Fibroblast of skin of right quadriceps (primary cell): ENCODE data around the gene KIZ.
A peak's percentile ranks its signal among the peaks of the same experiment; 100 is the strongest.

Source experiments
- DNase-seq: peaks from one replicate; pipeline ENCODE4 v3.0.0-alpha.2; 2013

The KIZ gene

DNA sequence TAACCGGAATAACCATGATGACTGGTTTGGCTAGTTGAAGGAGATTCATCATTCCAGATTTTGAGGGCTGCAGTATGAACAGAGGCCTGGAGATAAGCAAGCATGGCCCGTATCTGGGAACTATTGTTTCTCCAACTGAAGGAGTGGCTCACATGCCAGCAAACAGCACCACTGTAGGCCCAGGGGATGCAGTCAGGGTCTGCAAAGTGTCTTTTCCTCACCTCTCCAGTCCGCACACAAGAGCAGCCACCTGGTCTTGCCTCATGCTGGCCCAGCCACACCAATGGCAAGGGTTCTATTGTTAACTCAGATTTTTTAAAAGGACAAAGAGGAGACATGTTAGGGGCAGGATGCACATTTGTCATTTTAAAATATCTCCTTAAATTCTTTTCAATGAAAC is 55.1 kb downstream of the KIZ start:
- no peak for DNase-seq

DNA sequence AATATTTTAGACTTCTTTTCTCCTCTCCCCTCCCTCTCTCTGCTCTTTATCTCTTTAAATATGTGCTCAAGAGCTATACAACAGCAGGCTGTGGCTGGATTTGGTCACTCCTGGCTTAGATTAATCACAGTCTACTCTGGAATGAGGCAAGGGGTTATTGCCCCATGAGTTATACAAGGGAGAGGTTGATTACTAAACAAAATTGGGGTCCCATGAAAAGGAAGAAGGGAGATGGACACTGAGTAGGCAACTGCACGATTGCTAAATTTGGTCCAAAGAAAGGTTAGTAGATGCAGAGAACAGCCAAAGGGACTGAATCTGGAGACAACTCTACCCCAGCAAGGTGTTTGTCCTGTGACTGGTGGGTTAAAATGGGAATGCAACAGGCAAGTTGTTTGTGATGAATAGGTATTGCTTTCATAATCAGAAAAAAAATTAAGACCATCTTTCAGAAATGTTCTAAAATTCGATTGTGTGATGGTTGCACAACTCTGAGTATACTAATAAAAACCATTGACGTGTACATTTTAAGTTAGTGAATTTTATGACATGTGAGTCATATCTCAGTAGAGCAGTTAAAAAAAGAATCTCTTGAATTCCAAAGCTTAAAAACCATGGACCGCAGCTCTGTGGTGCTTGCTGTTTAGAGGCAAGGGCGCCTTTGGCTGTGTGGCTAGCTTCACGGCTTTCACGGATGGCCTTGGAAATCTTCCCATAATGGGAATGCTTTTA is 57.1 kb downstream of the KIZ start:
- DNase-seq = peak; percentile 97

- DNase-seq = peak; percentile 59
These were observed 57.8 kb downstream of the KIZ start for GRCh38 chr20:21183722-21184121.

- peak; percentile 63 for DNase-seq
These were observed 58.9 kb downstream of the KIZ start for GRCh38 chr20:21184819-21185218.

DNA sequence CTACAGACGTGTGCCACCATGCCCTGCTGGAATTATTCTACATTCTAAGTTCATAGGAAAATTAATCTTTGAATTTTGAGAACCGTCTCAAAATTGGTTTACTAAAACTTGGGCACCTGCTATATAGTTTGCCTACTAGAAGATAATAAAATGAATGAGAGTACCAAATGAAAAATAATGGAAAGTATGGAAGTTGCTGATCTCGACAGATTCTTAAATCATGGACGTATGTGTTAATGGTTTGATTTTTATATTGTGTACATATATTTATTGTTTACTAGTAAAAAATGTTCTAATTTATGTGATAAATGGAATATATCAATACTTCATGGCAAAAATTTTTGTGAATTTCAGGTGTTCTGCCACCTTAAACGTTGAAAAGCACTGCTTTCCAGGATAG is 60.0 kb downstream of the KIZ start:
- no peak for DNase-seq

DNA sequence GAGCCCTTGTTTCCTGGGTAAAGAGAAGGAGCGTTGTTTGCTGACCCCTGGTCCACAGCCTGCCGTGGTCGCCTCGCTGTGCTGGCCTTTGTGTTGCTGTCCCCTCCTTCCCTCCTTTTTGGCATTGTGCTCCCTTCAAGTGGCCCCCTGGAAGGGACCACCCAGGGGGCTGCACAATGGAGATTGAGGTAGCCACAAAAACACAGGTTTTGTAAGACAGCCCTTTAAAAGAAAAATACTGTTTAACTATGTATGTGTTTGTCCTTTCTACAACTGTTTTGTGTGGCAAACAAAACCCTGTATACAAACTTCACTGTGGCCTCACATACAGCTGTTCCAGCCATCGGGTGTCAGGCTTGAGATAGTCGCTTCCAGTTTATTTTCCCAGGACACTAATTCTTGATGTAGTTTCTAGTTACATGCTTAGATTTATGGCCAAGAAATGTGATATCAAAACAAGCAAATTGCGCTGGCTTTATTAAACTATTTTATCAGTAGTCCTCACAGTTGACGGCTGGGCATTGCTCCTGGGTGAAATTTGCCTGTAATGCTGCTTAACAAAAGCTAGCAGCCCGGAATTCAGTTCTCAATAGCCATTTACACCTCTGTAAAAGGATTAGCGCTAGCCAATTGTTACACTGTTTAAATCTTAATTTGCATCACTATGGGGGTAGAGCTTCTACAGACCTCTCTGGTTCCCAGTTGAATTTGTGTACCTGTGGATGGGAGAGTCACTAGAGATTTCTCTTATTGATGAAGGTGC is 64.1 kb downstream of the KIZ start:
- DNase-seq = no peak

DNA sequence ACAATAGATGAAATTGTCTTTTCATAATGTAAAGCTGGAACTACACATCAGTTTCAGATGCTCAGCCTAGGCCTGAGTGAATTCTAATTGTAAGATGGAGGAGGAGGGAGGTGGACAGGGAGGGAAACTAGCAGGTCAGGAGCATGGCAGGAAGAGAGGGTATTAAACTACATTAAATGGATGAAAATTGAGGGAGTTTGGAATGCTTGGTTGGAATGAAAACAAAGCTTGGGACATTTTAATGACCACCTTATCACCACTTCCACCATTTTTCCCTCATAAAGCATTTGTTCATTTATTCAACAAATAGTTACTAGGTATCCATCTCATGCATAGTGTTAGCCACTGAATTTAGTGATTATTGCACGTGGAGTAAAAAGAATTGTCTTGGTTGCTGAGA is 65.0 kb downstream of the KIZ start:
- DNase-seq = no peak

GRCh38 chr20:21191839-21192238 is 66.0 kb downstream of the KIZ start:
- DNase-seq = no peak

DNA sequence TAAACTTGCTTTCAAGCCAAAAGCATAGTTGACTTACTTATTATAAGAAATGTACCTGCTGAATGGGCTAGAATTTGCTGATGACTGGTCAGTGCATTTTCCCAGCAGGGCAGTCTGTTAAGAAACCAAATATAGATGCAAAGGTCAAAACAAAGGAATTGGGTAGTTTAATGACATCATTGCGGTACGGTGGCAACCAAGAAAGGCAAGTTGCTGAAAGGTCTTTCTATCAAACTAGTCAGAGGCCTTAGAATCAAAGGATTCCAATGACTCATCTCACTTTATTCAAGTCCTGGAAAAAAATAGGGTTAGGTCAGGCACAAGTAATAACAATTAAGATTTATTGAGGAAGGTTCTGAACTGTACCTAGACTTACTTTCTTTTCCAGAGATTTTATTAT is 76.4 kb downstream of the KIZ start:
- DNase-seq = peak; percentile 8

DNA sequence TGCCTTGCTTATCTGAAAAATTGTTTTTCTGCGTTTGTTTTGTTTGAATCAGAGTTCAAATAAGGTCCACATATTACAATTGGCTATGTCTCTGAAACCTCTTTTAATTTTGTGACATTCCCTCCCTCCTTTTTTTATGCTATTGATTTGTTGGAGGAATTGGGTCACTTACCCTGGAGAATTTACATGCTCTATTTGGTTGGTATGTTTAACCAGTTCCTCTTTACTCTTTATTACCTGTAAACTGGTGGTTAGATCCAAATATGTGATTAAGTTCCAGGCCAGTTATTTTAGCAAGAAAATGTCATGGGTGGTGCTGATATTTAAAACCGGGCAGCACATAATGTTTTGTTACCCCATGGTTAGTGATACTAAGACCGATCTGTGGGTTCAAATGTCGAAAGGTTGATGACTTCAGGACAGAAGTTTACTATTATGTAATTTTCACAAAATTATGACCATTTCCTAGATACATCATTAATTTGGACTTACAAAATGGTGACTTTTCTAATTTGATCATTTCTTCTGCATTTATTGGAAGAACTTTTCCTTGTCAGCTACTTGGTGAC is 77.3 kb downstream of the KIZ start:
- no peak for DNase-seq

GRCh38 chr20:21206584-21206983 is 80.7 kb downstream of the KIZ start:
- DNase-seq = no peak

DNA sequence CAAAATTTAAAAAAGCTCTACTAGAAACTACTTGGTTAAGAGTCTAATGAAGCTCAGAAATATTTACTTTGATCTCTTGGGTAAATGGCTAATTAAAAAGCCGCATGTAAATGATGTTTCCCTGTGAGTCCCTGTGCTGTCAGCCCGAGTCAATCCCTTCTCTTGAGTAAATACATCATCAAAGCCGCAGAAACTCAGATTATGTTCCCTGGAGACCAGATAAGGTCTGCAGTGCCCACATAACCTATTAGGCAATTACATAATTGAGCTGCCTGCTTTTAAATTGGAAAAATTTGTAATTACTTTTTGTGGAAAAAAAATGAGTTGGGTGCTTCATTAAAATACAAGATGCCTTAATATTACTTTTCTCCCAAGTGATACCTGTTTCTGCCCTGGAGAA is 83.1 kb downstream of the KIZ start:
- DNase-seq = no peak

GRCh38 chr20:21209668-21210067 is 83.8 kb downstream of the KIZ start:
- no peak for DNase-seq

DNA sequence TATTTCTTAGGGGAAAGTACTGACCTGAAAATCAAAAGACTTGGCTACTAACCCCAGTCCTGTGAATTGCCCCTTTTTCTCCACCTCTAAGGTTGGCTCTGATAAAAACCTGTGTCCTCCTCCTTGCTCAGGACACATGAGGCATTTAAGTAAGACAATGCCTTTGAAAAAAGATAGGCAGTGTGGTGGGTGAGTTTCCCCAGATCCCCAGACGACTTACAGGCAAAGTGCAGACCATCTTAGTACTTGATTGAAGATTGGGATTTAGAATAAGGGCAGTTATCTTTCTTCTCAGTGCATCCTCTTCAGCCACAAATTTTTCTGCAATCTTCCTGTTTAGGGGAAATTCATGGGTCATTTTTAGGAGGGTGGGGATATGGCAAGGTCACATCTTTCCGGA is 87.8 kb downstream of the KIZ start:
- no peak for DNase-seq

- DNase-seq = no peak
These were observed 88.5 kb downstream of the KIZ start for GRCh38 chr20:21214431-21214830.

- no peak for DNase-seq
These were observed 93.8 kb downstream of the KIZ start for GRCh38 chr20:21219686-21220085.

GRCh38 chr20:21224217-21224616 is 98.3 kb downstream of the KIZ start:
- no peak for DNase-seq

GRCh38 chr20:21225215-21225947 is 99.5 kb downstream of the KIZ start:
- DNase-seq = no peak

DNA sequence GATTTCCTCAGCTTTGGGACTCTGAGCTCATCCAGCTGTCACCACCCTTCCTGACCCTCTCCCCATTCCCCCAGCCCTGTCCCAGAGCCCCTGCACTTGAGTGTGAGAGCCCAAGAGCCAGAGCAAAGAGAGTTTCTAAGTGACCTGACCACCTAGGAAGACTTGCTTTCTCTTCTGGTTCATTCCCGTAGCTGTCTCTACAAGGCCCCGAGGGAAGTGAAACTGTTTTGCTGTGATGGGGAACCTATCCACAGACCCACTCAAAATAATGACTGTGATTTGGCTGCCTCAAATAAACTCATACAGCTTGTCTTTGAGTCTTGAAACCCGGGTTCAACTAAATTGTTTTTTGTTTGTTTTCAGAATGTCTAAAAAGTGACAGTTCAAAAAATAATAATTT is 102.6 kb downstream of the KIZ start:
- no peak for DNase-seq

- DNase-seq = peak; percentile 6
These were observed 103.3 kb downstream of the KIZ start for GRCh38 chr20:21229163-21229562.

- DNase-seq = no peak
These were observed 104.3 kb downstream of the KIZ start for GRCh38 chr20:21230220-21230619.

GRCh38 chr20:21230686-21231085 is 104.8 kb downstream of the KIZ start:
- DNase-seq = peak; percentile 41

DNA sequence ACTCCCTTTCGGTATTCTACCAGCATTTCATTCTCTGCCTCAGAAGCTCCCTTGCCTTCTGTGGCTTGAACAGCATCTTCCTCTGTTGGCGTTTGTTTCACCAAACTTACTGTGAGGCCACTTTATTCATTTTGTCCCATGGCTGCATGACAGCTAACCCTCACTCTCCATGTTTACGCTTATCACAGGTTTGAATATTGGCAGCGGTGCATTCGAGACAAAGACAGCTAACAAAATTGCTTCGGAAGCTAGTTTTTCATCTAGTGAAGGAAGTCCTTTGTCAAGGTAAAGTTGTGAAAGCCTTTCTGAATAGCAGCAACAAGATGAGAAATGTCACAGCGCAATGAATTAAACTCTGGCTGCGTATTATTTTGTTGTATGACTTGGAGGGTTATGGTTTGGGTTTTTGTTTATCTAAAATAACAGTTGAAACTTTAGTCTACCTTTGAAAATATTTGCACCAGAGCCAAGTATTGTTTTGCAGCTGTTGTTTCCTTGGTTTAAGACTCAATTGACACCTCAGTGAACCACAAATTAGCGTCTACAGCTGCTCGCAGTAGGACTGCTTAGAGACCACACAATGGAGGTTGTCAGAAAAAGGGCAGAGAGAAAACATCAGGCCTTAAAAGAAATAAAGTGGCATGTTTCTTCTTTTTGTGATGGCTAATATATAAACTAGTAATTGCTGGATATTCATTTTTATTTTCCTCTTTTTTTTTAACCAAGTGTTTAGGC is 106.8 kb downstream of the KIZ start:
- no peak for DNase-seq
